Measurements from ENCODE around the gene BPIFA1. TPM values are rescaled to one million over a fixed set of nuclear protein-coding genes. Genes with fewer than 3 reads are reported as not detected.

Gene BPIFA1
- total and polyA plus RNA-seq, 2 experiments from 2014 or later = not detected

Other genes starting within 250 kb of the BPIFA1 start
- not detected in 2 replicates for gene SUN5, start 231.6 kb upstream of the BPIFA1 start, total RNA-seq (2014; rRNA removed; shearing (Covaris generic))
- not detected in 2 replicates for gene SUN5, start 231.6 kb upstream of the BPIFA1 start, polyA plus RNA-seq (2016; fragmentation: Nextera tagmentation; extraction: Ambion mirVana)
- not detected in 2 replicates for gene BPIFB2, start 228.3 kb upstream of the BPIFA1 start, total RNA-seq (2014; rRNA removed; shearing (Covaris generic))
- not detected in 2 replicates for gene BPIFB2, start 228.3 kb upstream of the BPIFA1 start, polyA plus RNA-seq (2016; fragmentation: Nextera tagmentation; extraction: Ambion mirVana)
- not detected in 2 replicates for gene BPIFB6, start 204.3 kb upstream of the BPIFA1 start, total RNA-seq (2014; rRNA removed; shearing (Covaris generic))
- not detected in 2 replicates for gene BPIFB6, start 204.3 kb upstream of the BPIFA1 start, polyA plus RNA-seq (2016; fragmentation: Nextera tagmentation; extraction: Ambion mirVana)
- gene BPIFB3, start 182.1 kb upstream of the BPIFA1 start, total RNA-seq (2014; rRNA removed; shearing (Covaris generic)) = not detected in 2 replicates
- not detected in 2 replicates for gene BPIFB3, start 182.1 kb upstream of the BPIFA1 start, polyA plus RNA-seq (2016; fragmentation: Nextera tagmentation; extraction: Ambion mirVana)
- not detected in 2 replicates for gene BPIFB4, start 156.4 kb upstream of the BPIFA1 start, total RNA-seq (2014; rRNA removed; shearing (Covaris generic))
- gene BPIFB4, start 156.4 kb upstream of the BPIFA1 start, polyA plus RNA-seq (2016; fragmentation: Nextera tagmentation; extraction: Ambion mirVana) = not detected in 2 replicates
- not detected in 2 replicates for gene BPIFA2, start 67.8 kb upstream of the BPIFA1 start, total RNA-seq (2014; rRNA removed; shearing (Covaris generic))
- not detected in 2 replicates for gene BPIFA2, start 67.8 kb upstream of the BPIFA1 start, polyA plus RNA-seq (2016; fragmentation: Nextera tagmentation; extraction: Ambion mirVana)
- gene BPIFA3, start 18.6 kb upstream of the BPIFA1 start, total RNA-seq (2014; rRNA removed; shearing (Covaris generic)) = not detected in 2 replicates
- not detected in 2 replicates for gene BPIFA3, start 18.6 kb upstream of the BPIFA1 start, polyA plus RNA-seq (2016; fragmentation: Nextera tagmentation; extraction: Ambion mirVana)
- gene BPIFB1, start 47.2 kb downstream of the BPIFA1 start, total RNA-seq (2014; rRNA removed; shearing (Covaris generic)) = not detected in 2 replicates
- gene BPIFB1, start 47.2 kb downstream of the BPIFA1 start, polyA plus RNA-seq (2016; fragmentation: Nextera tagmentation; extraction: Ambion mirVana) = not detected in 2 replicates
- gene CDK5RAP1, start 165.5 kb downstream of the BPIFA1 start, total RNA-seq (2014; rRNA removed; shearing (Covaris generic)) = 33.8 and 43.1 TPM in 2 replicates
- 37.7 and 38.1 TPM in 2 replicates for gene CDK5RAP1, start 165.5 kb downstream of the BPIFA1 start, polyA plus RNA-seq (2016; fragmentation: Nextera tagmentation; extraction: Ambion mirVana)
- 5.0 and 9.3 TPM in 2 replicates for gene SNTA1, start 207.8 kb downstream of the BPIFA1 start, total RNA-seq (2014; rRNA removed; shearing (Covaris generic))
- gene SNTA1, start 207.8 kb downstream of the BPIFA1 start, polyA plus RNA-seq (2016; fragmentation: Nextera tagmentation; extraction: Ambion mirVana) = 3.8 and 4.5 TPM in 2 replicates

Measured in GM23338 (cell line).